GM19099 (cell line): ENCODE data around the gene MEPCE.

Source experiments
- POLR2A ChIP-seq: IDR thresholded peaks from 3 replicates; pipeline ENCODE4 v1.6.1; 2011; ENCODE audit warnings: low read depth; ENCODE audit not compliant: insufficient read length; ENCODE audit errors: extremely low read depth

The MEPCE gene

DNA sequence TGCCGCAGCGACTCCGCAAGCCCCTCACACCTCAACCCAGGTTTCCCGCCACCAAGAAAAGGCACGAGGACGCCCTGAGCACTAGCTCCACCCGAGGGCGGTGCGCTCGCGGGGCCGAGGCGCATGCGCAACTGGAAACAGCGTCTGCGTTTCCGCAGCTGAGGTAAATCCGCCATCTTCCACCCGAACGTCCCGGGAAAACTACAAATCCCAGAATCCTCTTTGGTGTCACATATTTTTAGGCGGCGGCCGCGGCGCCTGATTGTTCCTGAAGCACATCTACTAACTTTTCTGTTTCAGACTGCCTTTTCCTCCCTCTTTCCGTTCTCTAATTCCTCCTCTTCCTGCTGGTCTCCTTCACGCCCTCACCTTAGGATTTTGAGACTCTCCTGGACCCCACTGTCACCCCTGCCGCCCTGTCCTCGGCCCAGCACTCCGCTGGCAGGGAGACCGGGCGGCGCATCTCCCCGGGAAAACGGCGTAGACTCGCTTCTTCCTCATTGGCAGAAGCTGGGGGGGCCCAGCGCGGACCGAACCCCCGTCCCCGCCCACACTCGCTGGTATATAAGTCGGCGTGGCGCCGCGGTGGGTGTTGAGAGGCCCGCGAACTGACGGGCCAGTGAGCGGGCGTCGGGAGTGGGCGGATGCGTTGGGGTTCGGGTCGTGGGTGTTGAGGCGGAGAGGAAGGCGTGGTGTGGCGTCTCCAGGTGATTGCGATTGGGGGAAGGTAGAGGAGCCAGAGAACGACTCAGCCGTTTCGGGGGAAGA lies 1.2 kb upstream of the MEPCE start, which contains the start of gene ZCWPW1:
Gene ZCWPW1 (minus strand): TSS at position 505 of the 768 bp plus-strand sequence. CDS start 8,054 bp downstream, outside the sequence.
- peak; percentile 100 for TF ChIP-seq POLR2A

DNA sequence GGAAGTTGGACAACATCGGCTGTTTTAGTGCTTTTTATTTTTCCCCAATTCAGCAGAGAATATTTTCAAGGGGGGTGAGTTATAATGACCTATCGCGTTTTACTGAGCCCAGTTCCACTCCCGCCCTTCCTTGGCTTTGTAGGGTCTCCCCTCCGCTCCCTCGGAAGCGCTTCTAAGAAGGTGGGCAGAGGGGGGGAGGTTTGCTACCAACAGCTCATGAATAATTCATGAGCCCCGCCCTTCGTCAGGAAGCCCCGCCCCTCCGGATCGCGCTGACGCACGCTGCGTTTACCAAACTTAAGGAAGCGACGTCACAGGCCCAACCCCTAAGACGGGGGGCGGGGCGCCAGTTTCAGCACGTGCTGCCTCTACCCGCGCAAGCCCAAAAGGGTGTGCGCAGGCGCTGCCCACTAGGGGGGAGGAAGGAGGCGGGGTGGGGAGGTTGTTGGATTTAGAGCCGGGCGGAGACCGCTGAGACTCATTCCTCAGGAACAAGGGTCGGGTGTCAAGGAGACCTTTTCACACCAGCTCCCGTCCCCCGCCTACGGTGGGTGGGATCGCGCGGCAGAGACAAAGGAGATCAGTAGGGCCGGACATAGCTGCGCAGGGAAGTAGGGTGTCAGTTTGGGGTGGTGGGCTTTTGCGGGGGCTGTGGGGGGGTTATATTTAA lies 529 bp upstream of the MEPCE start:
- peak; percentile 86 for TF ChIP-seq POLR2A

DNA sequence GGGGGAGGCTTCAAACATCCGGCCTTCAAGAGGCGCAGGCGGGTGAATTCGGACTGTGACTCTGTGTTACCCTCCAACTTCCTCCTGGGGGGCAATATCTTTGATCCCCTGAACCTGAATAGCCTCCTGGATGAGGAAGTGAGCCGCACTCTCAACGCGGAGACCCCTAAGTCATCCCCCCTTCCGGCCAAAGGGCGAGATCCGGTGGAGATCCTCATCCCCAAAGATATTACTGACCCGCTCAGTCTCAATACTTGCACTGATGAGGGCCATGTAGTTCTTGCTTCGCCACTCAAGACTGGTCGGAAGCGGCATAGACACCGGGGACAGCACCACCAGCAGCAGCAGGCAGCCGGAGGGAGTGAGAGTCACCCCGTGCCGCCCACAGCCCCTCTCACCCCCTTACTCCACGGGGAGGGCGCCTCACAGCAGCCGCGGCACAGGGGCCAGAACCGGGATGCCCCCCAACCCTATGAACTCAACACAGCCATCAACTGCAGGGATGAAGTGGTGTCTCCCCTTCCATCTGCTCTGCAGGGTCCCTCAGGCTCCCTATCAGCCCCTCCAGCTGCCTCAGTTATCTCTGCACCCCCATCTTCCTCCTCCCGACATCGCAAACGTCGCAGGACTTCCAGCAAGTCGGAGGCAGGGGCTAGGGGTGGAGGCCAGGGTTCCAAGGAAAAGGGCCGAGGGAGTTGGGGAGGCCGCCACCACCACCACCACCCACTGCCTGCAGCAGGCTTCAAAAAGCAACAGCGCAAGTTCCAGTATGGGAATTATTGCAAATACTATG lies 1.1 kb downstream of the MEPCE start:
- TF ChIP-seq POLR2A = no peak

DNA sequence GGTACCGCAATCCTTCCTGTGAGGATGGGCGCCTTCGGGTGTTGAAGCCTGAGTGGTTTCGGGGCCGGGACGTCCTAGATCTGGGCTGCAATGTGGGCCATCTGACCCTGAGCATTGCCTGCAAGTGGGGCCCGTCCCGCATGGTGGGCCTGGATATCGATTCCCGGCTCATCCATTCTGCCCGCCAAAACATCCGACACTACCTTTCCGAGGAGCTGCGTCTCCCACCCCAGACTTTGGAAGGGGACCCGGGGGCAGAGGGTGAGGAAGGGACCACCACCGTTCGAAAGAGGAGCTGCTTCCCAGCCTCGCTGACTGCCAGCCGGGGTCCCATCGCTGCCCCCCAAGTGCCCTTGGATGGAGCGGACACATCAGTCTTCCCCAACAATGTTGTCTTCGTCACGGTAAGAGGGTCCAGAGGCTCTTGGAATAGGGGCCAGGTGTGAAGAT lies 1.7 kb downstream of the MEPCE start:
- TF ChIP-seq POLR2A = no peak

DNA sequence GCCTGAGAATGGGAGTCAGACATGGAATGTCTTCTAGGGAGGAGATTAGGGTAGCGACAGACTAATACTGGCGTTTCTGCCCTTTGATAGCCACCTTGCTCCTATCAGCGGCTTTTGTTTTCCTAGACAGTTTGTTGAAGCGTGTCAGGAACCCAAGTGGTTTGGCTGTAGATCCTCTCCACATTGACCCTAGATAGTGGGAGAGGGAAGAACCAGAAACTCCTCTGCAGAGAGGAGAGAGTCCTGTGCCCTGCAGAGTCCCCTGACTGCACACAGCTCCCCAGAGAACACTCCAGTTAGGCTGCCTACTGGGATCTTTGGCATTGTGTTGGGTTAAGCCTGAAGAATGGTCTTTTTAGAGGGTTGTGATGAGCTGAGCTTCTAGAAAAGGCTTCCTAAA lies 2.4 kb downstream of the MEPCE start:
- no peak for TF ChIP-seq POLR2A

DNA sequence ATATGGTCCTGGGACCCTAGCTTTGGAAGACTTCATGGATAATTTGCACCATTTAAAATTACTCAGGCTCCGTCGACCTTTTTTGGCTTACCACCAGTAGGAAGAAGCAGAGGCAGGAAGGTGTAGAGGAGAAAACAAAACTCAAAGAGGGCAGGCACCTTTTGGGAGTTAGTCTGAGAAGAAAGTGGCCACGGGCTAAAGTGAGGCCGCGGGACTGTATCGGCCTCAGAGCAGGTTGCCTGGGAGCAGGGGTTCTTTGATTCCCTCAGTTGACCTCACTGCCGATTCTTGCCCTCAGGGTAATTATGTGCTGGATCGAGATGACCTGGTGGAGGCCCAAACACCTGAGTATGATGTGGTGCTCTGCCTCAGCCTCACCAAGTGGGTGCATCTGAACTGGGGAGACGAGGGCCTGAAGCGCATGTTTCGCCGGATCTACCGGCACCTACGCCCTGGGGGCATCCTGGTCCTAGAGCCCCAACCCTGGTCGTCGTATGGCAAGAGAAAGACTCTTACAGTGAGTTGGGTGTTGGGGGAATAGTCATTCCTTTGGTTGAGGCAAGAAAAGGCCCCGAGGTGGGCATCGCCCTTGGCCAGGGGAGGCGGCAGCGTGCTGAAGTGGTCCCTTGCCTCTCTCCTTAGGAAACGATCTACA lies 3.1 kb downstream of the MEPCE start:
- TF ChIP-seq POLR2A = no peak

DNA sequence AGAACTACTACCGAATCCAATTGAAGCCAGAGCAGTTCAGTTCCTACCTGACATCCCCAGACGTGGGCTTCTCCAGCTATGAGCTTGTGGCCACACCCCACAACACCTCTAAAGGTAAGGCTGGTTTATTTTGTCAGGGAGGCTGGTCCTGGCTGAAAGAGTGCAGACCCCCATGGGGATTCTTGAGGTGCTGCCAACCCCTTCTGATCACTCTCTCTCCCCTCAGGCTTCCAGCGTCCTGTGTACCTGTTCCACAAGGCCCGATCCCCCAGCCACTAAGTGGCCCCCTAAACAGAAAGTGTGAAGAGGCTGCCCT lies 3.6 kb downstream of the MEPCE start:
- no peak for TF ChIP-seq POLR2A

DNA sequence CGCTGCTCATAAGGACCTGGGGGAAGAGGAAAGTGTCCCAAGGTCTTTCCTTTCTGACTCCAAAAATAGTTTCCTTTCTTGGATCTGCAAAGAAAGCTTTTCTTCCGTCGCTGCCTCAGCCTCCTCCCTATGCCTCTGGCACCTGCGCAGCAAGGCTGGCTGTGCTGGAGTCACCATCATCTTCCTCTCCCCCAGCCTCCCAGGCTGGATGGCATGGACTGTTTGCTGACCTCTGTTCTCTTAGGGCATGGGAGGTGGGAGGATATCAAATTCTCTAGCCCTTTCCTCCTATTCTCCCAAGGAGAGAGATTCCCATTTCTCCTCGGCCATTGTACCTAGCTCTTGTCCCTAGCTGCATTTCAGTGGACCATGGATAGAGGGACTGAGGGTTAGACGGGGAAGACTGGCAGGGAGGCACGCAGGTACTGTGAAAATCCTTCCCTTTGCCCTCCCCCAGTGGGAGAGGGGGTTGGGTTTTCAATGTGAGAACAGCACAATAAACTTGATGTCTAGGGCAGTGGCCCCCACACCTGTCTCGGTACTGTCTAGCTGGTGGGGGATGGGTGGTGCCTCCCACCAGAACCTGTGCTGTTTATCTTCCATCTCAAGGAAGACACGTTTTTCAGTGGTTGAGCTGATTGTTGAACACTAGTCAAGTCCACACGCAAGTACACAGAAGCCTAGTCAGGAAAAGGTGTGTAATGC lies 4.1 kb downstream of the MEPCE start:
- no peak for TF ChIP-seq POLR2A

DNA sequence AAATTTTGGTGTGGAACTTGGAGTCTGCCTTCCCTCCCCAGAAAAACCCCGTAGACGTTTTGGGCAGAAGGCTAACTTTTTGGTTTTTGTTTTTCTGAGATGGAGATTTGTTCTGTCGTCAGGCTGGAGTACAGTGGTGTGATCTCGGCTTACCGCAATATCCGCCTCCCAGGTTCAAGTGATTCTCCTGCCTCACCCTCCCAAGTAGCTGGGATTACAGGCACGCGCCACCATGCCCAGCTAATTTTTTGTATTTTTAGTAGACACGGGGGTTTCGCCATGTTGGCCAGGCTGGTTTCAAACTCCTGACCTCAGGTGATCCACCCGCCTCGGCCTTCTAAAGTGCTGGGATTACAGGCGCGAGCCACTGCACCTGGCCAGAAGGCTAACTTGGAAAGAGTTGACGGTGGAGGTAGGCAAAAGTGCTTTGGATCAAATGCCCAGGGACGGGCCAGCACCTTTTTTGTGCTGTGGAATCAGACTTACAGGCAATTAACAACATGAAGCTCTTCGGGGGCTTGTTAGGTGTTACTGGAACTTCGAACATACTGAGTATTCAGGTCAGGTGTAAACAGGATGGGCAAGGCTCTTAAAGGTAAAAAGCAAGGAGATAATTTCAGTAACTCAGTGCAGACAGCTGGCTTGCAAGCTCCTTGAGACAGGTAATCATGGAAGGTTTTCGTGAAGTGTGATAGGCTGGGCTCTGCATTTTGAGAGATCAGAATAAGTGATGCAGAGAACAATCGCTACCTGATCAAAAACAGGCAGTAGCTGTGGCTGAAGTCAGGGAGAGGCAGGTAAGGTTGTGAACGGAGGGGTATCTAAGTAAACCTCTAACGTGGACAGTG lies 4.9 kb downstream of the MEPCE start:
- peak; percentile 4 for TF ChIP-seq POLR2A

DNA sequence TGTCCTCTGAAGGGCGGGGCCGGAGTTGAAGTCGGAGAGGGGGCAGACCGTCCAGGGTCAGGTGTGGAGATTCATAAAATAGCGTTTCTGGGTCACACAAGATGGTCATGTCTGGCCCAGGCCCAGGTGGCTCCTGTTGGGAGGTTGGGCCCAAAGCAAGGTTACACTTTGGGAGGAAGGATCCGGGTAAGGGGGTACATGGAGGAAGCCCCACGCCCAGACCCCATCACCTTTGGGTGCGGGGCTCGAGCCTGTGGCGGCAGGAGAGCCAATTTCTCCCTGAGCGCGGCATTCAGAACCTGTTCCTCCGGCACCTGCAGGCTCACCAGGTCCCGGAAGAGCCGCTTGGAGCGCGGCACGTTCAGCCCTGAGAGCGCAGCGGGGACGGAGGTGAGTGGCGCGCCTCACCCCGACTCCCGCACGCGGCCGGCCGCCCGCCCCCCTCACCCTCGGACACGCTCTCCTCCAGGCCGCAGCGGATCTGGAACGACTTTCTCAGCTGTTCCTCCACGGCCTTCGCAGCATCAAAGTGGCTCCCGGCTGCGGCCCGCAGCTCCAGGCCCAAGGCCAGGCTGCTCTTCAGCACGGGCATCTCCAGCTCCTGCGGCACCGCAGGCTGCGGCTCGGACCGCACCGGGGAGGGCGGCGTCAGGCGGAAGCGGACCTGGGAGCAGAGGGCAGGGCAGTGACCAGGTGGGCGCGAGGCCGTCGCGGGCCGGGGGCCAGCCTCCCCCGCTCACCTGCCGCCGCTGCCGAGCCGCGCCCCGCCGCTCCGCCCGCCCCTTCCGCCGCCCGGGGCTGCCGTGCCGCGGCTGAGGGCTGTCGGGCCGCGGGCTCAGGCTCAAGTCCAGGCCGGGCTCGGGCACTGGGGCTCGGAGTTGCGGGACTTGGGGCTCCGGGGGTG lies 6.0 kb downstream of the MEPCE start:
- TF ChIP-seq POLR2A = peak; percentile 51

DNA sequence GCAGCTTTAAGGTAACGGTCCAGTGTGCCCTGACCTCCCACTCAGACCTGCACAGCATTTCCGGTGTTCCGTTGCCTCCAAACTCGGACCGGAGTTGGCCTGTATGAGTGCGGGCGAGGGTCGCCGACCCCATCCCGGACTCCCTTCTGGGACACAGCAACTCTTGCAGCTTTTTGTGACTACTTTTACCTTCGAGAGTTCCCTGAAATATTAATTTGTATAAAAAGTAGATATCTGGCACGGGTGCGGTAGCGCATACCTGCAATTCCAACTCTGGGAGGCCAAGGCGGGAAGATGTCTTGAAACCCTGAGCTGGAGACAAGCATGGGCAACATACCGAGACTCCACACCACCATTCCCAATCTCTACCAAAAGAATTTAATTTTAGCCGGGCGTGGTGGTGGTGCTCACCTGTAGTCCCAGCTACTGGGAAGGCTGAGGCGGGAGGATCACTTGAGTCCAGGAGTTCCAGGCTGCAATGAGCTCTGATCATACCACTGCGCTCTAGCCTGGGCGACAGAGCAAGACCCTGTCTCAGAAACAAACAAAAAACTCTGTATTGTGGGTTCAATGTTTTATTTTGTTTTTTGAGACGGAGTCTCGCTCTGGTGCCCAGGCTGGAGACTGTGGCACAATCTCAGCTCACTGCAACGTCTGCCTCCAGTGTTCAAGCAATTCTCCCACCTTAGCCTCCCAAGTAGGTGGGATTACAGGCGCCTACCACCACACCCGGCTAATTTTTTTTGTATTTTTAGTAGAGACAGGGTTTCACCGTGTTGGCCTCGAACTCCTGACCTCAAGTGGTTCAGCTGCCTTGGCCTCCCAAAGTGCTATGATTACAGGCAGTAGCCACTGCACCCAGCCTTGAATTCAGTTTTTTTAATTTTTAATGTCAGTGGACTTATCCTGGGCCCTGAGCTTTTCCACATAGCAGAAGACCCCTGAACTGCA lies 7.8 kb downstream of the MEPCE start:
- TF ChIP-seq POLR2A = no peak

DNA sequence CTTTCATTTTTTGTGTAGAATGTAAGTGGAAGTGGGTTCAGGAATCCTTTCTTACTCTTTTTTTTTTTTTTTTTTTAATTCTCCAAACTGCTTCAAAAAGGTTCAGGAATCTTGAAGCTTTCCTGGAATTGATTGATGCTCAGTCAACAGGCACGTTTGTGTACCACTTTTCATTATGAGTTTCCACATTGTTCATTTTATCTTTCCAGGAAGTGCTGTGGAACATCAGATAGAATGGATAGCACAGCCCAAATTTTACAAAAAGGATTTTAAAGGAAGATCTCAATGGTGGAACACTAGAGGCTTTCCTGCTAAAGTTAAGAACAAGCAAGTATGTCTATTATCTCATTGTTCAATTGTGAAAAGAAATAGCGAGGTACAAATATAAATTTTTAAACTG lies 8.5 kb downstream of the MEPCE start:
- no peak for TF ChIP-seq POLR2A
